ENCODE data around the gene TRNAU1AP. TPM values are rescaled to one million over a fixed set of nuclear protein-coding genes. Genes with fewer than 3 reads are reported as not detected.
A peak's percentile ranks its signal among the peaks of the same experiment; 100 is the strongest.

The TRNAU1AP gene
- total RNA-seq, result 10 to 100 TPM in 2 of 4 donors, 1 to 10 TPM in 2; 3.8 to 34.9 (median 20.3) TPM

DNA sequence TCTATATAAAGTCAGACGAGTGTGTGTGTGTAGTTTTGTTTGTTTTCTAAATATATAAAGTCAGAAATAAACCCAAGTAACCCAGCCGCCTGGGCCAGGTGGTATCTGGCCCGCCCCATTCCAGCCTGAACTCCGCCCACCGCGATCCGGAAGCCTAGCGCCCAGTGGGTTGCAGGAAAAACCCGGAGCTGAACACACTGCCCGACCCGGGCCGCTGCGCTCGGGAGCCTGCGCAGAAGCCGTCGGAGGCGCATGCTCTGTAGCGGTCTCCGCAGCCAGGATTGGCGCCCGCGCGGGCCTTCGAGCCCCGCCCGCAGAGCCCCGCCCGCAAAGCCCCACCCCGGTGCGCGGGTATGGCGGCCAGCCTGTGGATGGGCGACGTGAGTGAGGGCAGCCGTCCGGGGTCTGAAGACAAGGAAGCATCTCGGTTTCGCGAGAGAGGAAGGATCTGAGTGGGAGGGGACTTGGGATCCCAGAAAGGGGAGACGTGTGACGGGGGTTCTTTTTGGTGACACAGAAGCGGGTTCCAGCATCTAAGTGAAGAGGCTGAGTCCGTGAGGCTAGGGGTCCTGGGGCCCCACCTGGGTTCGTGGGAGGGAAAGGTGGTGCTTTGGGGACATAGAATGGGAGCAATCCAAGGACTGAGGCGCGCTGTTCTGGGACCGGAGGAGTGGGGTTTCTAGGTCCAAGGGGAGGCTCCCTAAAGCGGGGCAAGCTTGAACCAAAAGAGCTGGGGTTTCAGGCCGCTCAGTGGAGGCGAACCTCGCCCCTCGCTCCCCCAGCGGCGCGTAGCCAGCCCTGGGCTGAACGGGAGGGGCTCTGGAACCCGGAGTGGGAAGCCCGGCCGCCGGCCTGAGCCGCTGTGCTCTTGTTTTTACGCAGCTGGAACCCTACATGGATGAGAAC lies at the start of gene TRNAU1AP:
TSS of gene TRNAU1AP (plus strand) at position 328 of the 906 bp plus-strand sequence. CDS start at position 354, 26 bp downstream.
- intact Hi-C loops (cut with DNase I; ENCODE audit: low total_unique reads), result no loop called here
- no peaks in the 10 kb centered on the region for H3K4me1 ChIP-seq
- H3K4me3 ChIP-seq, result peak within 1 kb of the TSS; percentile 86
- no peaks in the 10 kb centered on the region for H3K36me3 ChIP-seq
- peak; percentile 96 to 98 for DNase-seq
- peak within 1 kb of the TSS; percentile 87 to 91 for H3K27ac ChIP-seq
- peaks cover 0 to 5% of the 10 kb centered on the region in 2 donors for H3K27me3 ChIP-seq
- TF ChIP-seq POLR2A (IDR thresholded peaks at IDR 0.05), result peak; percentile 58 to 82
- TF ChIP-seq, protein P1, sequence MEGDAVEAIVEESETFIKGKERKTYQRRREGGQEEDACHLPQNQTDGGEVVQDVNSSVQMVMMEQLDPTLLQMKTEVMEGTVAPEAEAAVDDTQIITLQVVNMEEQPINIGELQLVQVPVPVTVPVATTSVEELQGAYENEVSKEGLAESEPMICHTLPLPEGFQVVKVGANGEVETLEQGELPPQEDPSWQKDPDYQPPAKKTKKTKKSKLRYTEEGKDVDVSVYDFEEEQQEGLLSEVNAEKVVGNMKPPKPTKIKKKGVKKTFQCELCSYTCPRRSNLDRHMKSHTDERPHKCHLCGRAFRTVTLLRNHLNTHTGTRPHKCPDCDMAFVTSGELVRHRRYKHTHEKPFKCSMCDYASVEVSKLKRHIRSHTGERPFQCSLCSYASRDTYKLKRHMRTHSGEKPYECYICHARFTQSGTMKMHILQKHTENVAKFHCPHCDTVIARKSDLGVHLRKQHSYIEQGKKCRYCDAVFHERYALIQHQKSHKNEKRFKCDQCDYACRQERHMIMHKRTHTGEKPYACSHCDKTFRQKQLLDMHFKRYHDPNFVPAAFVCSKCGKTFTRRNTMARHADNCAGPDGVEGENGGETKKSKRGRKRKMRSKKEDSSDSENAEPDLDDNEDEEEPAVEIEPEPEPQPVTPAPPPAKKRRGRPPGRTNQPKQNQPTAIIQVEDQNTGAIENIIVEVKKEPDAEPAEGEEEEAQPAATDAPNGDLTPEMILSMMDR (IDR thresholded peaks at IDR 0.05), result peak in 2 of 4 experiments; percentile 42 to 46
- H3K9me3 ChIP-seq, result no peaks in the 10 kb centered on the region

DNA sequence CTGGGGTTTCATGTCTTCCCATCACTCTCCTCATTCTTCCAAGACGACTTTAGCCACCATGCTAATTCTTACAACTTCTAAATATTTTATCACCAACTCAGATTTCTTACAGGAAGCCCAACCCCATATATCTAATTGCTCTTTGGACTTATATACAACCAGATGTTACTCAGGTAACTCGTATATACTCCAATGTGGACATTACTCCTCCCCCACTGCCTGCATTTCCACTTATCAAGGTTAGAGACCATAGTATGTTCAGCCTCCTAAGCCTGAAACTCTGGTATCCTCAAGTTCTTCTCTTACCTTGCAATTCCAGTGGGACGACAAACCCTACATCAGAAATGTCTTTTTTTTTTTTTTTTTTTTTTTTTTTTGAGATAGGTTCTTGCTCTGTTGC lies 49.8 kb upstream of the TRNAU1AP start:
- H3K9me3 ChIP-seq, result no peaks in the 10 kb centered on the region
- TF ChIP-seq, protein P1 (IDR thresholded peaks at IDR 0.05), result no peak
- no peak for TF ChIP-seq POLR2A (IDR thresholded peaks at IDR 0.05)
- DNase-seq, result no peak
- H3K27me3 ChIP-seq, result no peaks in the 10 kb centered on the region
- H3K27ac ChIP-seq, result no peak overlapping the region
- H3K4me1 ChIP-seq, result peaks cover 0 to under 1% of the 10 kb centered on the region in 2 donors
- no peaks in the 10 kb centered on the region for H3K36me3 ChIP-seq
- intact Hi-C loops (cut with DNase I; ENCODE audit: low total_unique reads), result no loop called here
- no peak overlapping the region for H3K4me3 ChIP-seq

DNA sequence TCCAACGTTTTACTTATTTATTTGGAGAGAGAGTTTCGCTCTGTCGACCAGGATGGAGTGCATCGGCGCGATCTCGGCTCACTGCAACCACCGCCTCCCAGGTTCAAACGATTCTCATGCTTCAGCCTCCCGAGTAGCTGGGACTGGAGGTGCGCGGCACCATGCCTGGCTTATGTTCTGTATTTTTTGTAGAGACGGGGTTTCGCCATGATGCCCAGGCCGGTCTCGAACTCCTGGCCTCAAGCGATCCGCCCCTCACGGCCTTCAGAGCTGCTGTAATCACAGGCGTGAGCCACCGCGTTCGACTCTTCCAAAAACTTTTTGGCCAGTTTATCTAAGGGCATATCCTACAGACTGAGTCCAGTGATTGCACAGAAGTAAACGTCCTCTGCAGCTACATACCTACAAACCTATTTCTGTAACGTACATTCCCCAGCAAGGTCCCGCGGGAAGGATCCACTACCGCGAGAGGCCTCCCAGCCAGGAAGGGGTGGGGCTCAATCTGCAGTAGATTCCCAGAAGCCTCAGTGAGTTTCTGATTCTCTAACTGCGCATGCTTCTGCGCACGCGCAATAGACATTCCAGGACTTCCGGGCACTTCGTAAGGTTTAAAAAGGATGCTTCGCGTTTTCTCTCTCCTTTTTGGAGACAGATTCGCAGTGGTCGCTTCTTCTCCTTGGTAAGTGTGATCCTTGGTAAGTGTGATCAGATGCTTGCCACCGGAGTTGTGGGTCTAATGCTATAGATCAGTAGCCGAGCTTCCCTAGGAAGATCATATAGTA lies 47.3 kb upstream of the TRNAU1AP start, which contains the start of gene RCC1:
TSS of gene RCC1 (plus strand) at position 638 of the 782 bp plus-strand sequence. CDS start 23,824 bp downstream, outside the sequence.
- peak; percentile 96 to 98 for DNase-seq
- H3K4me3 ChIP-seq, result peak within 1 kb of the TSS; percentile 50 to 65
- peak within 1 kb of the TSS; percentile 68 to 75 for H3K27ac ChIP-seq
- H3K4me1 ChIP-seq, result peaks cover 0 to 10% of the 10 kb centered on the region in 2 donors
- H3K9me3 ChIP-seq, result no peaks in the 10 kb centered on the region
- H3K36me3 ChIP-seq, result no peaks in the 10 kb centered on the region
- no peaks in the 10 kb centered on the region for H3K27me3 ChIP-seq
- intact Hi-C loops (cut with DNase I; ENCODE audit: low total_unique reads), result no loop called here
- TF ChIP-seq, protein P1 (IDR thresholded peaks at IDR 0.05), result peak in 1 of 4 experiments; percentile 11
- peak; percentile 88 to 97 for TF ChIP-seq POLR2A (IDR thresholded peaks at IDR 0.05)

DNA sequence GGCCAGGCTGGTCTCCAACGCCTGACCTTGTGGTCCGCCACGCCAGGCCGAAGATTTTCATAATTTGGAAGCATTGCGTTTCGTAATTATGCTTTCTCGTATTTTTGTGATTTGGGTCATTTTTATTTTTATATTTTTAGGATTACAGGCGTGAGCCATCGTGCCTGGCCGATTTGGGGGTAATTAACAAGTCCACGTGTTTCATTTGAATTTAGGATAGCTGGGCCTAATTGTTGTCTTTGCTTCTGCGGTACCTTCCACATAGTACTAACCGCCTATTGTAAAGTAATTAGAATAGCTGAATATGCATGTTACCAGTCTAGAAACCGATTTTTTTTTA lies 46.0 kb upstream of the TRNAU1AP start:
- intact Hi-C loops (cut with DNase I; ENCODE audit: low total_unique reads), result no loop called here
- H3K27me3 ChIP-seq, result no peaks in the 10 kb centered on the region
- H3K4me1 ChIP-seq, result peaks cover 0 to 10% of the 10 kb centered on the region in 2 donors
- no peaks in the 10 kb centered on the region for H3K36me3 ChIP-seq
- no peaks in the 10 kb centered on the region for H3K9me3 ChIP-seq
- TF ChIP-seq, protein P1 (IDR thresholded peaks at IDR 0.05), result no peak
- no peak for TF ChIP-seq POLR2A (IDR thresholded peaks at IDR 0.05)
- H3K4me3 ChIP-seq, result peak overlapping the region; percentile 50 to 65
- H3K27ac ChIP-seq, result peak overlapping the region; percentile 68 to 75
- no peak for DNase-seq
